WTC11 (cell line): Measurements from ENCODE around the gene KCNH8. TPM values are rescaled to one million over a fixed set of nuclear protein-coding genes. Genes with fewer than 3 reads are reported as not detected.

ENCODE experiments used
- ATAC-seq: fragments of 200-7000 bp; cut with Tn5 transposase; 2 replicates; pipeline ENCODE4 v1.10.0; 2021; ENCODE audit warnings: mild to moderate bottlenecking, moderate library complexity
- CTCF ChIA-PET: fragments of 300-600 bp; sonication (Branson Sonifier 250); formaldehyde crosslinking; loops from one replicate; lab custom pipeline; 2021; ENCODE audit warnings: antibody characterized with exemption; lab: Charles Lee
- POLR2A ChIA-PET: fragments of 350-600 bp; sonication (Branson Sonifier 250); formaldehyde crosslinking; loops from one replicate; lab custom pipeline; 2021; ENCODE audit warnings: antibody characterized with exemption; lab: Charles Lee
- DNase-seq: peaks from one replicate; pipeline ENCODE4 v3.0.0; 2021; ENCODE audit warnings: low spot score
- H3K27ac Mint-ChIP-seq: 2 replicates; pipeline ENCODE4 v1.8.0; 2021; ENCODE audit warnings: mixed read lengths
- H3K27me3 Mint-ChIP-seq: 2 replicates; pipeline ENCODE4 v1.8.0; 2021; ENCODE audit warnings: low read depth, mild to moderate bottlenecking, moderate library complexity, mixed read lengths
- H3K36me3 Mint-ChIP-seq: 2 replicates; pipeline ENCODE4 v1.8.0; 2021; ENCODE audit warnings: mixed read lengths
- H3K4me1 Mint-ChIP-seq: 2 replicates; pipeline ENCODE4 v1.8.0; 2022; ENCODE audit warnings: mixed read lengths
- H3K4me3 Mint-ChIP-seq: 2 replicates; pipeline ENCODE4 v1.8.0; 2021; ENCODE audit warnings: mild to moderate bottlenecking, moderate library complexity, mixed read lengths
- H3K9me3 Mint-ChIP-seq: 2 replicates; pipeline ENCODE4 v1.8.0; 2021; ENCODE audit warnings: mixed read lengths
- AR ChIP-seq: fragments of 250-450 bp; sonication (Bioruptor Pico); IDR thresholded peaks from 2 replicates; pipeline ENCODE4 v1.9.0; 2021; ENCODE audit warnings: mild to moderate bottlenecking
- ATF1 ChIP-seq: sonication (generic); formaldehyde crosslinking; IDR thresholded peaks from 2 replicates; pipeline ENCODE4 v1.8.1; 2023; ENCODE audit warnings: mild to moderate bottlenecking, moderate library complexity, missing genetic modification reagents
- E2F4 ChIP-seq: sonication (generic); formaldehyde crosslinking; IDR thresholded peaks from 2 replicates; pipeline ENCODE4 v1.8.1; 2022; ENCODE audit warnings: low read depth, mild to moderate bottlenecking, moderate library complexity, missing genetic modification reagents, borderline replicate concordance
- E2F5 ChIP-seq: sonication (generic); formaldehyde crosslinking; IDR thresholded peaks from 2 replicates; pipeline ENCODE4 v1.8.1; 2022; ENCODE audit warnings: mild to moderate bottlenecking, moderate library complexity, missing genetic modification reagents
- ERG ChIP-seq: fragments of 250-450 bp; sonication (Bioruptor Pico); IDR thresholded peaks from 2 replicates; pipeline ENCODE4 v1.8.0; 2021; ENCODE audit warnings: mild to moderate bottlenecking
- ESRRA ChIP-seq: sonication (generic); formaldehyde crosslinking; IDR thresholded peaks from 2 replicates; pipeline ENCODE4 v1.8.1; 2022; ENCODE audit warnings: mild to moderate bottlenecking, missing genetic modification reagents, borderline replicate concordance
- FOXP1 ChIP-seq: sonication (generic); formaldehyde crosslinking; IDR thresholded peaks from 2 replicates; pipeline ENCODE4 v1.8.0; 2022; ENCODE audit warnings: missing genetic modification reagents, mild to moderate bottlenecking, moderate library complexity, borderline replicate concordance
- GABPB1 ChIP-seq: sonication (generic); formaldehyde crosslinking; IDR thresholded peaks from 2 replicates; pipeline ENCODE4 v1.8.1; 2023; ENCODE audit warnings: mild to moderate bottlenecking, missing genetic modification reagents
- GRHL2 ChIP-seq: fragments of 250-450 bp; sonication (Bioruptor Pico); IDR thresholded peaks from 2 replicates; pipeline ENCODE4 v1.8.0; 2022; ENCODE audit warnings: mild to moderate bottlenecking, moderate library complexity; ENCODE audit not compliant: insufficient replicate concordance, severe bottlenecking
- GTF2I ChIP-seq: fragments of 250-450 bp; sonication (Bioruptor Pico); conservative IDR thresholded peaks from 2 replicates; pipeline ENCODE4 v1.4.0; 2021; ENCODE audit warnings: mild to moderate bottlenecking
- NFE2L1 ChIP-seq: sonication (generic); formaldehyde crosslinking; IDR thresholded peaks from 2 replicates; pipeline ENCODE4 v1.8.1; 2023; ENCODE audit warnings: missing genetic modification reagents
- ZBTB43 ChIP-seq: sonication (generic); formaldehyde crosslinking; IDR thresholded peaks from 2 replicates; pipeline ENCODE4 v1.8.1; 2023; ENCODE audit warnings: mild to moderate bottlenecking, missing genetic modification reagents
- ZNF532 ChIP-seq: fragments of 250-450 bp; sonication (Bioruptor Pico); IDR thresholded peaks from 2 replicates; pipeline ENCODE4 v1.9.0; 2021; ENCODE audit warnings: mild to moderate bottlenecking, borderline replicate concordance
- ZSCAN18 ChIP-seq: fragments of 250-450 bp; sonication (Bioruptor Pico); IDR thresholded peaks from 2 replicates; pipeline ENCODE4 v2.1.2; 2022; ENCODE audit warnings: mild to moderate bottlenecking, moderate library complexity
- total RNA-seq: library from RNA; stranded (reverse); gene quantifications from 3 replicates; pipeline ENCODE4 v1.2.3, GENCODE V29; 2021

The KCNH8 gene
- total RNA-seq, 1 experiment from 2014 or later = 2.8 TPM

GRCh38 chr3:19104459-19104858, 43.9 kb upstream of the KCNH8 start:
- no peaks in the 10 kb centered on the region; the same call in 1 of the 2 replicates for H3K27me3 Mint-ChIP-seq
- no peak for TF ChIP-seq ESRRA
- no peak for TF ChIP-seq AR (CRISPR knock-in tag)
- no peak for TF ChIP-seq GABPB1
- TF ChIP-seq GTF2I = no peak
- TF ChIP-seq, all 79 proteins: peak for 0
- Mint-ChIP-seq H3K9me3 (peaks cover 36% of the 10 kb centered on the region), H3K36me3 (peaks cover 34% of the 10 kb centered on the region), H3K4me3 (no peak overlapping the region), H3K27ac (no peak overlapping the region), H3K4me1 (peaks cover 17% of the 10 kb centered on the region)
- ChIA-PET CTCF (no interaction called here), POLR2A (no interaction called here)
- no peak for ATAC-seq
- no peak for DNase-seq

- TF ChIP-seq ERG (CRISPR knock-in tag) (no peak), GRHL2 (CRISPR knock-in tag) (no peak), ZBTB43 (no peak), NFE2L1 (CRISPR knock-in tag) (no peak), ZSCAN18 (CRISPR knock-in tag) (no peak), E2F5 (CRISPR knock-in tag) (no peak)
- Mint-ChIP-seq H3K27me3 (no peaks in the 10 kb centered on the region; the same call in 1 of the 2 replicates), H3K27ac (no peak overlapping the region), H3K4me1 (peaks cover 17% of the 10 kb centered on the region), H3K9me3 (peaks cover 28% of the 10 kb centered on the region), H3K36me3 (peaks cover 27% of the 10 kb centered on the region), H3K4me3 (no peak overlapping the region)
- POLR2A ChIA-PET = no interaction called here
- DNase-seq (no peak), ATAC-seq (no peak)
- CTCF ChIA-PET = no interaction called here
Measured at GRCh38 chr3:19105826-19106225, 42.5 kb upstream of the KCNH8 start.

GRCh38 chr3:19106307-19106706, 42.0 kb upstream of the KCNH8 start:
- ATAC-seq (no peak), DNase-seq (no peak)
- TF ChIP-seq ATF1 (no peak), FOXP1 (CRISPR knock-in tag) (no peak), ZNF532 (CRISPR knock-in tag) (no peak), E2F4 (CRISPR knock-in tag) (no peak)
- CTCF ChIA-PET = no interaction called here
- Mint-ChIP-seq H3K4me1 (peaks cover 17% of the 10 kb centered on the region), H3K9me3 (peaks cover 28% of the 10 kb centered on the region), H3K36me3 (peaks cover 27% of the 10 kb centered on the region), H3K27me3 (no peaks in the 10 kb centered on the region; the same call in 1 of the 2 replicates), H3K27ac (no peak overlapping the region), H3K4me3 (no peak overlapping the region)
- POLR2A ChIA-PET = no interaction called here
